Hepatocyte (in vitro differentiated cells): ENCODE measurements around the gene CAMK1G. TPM values are rescaled to one million over a fixed set of nuclear protein-coding genes. Genes with fewer than 3 reads are reported as not detected.

ENCODE experiments used
- DNase-seq: peaks from one replicate; pipeline ENCODE4 v3.0.0-alpha.2; 2016; ENCODE audit warnings: low spot score
- H2AFZ ChIP-seq: fragments of 200-600 bp; sonication (generic); 2 replicates; pipeline ENCODE4 v1.6.0; 2016; ENCODE audit warnings: antibody characterized with exemption, mild to moderate bottlenecking
- H3K27ac ChIP-seq: fragments of 200-600 bp; sonication (generic); 2 replicates; pipeline ENCODE4 v1.5.1; 2016; ENCODE audit warnings: mild to moderate bottlenecking
- H3K27me3 ChIP-seq: fragments of 200-600 bp; sonication (generic); 2 replicates; pipeline ENCODE4 v1.6.1; 2016
- H3K36me3 ChIP-seq: fragments of 200-600 bp; sonication (generic); replicated peaks from 2 replicates; pipeline ENCODE4 v1.5.1; 2016; ENCODE audit warnings: low read depth; ENCODE audit not compliant: insufficient read depth
- H3K4me1 ChIP-seq: fragments of 200-600 bp; sonication (generic); 2 replicates; pipeline ENCODE4 v1.5.1; 2016; ENCODE audit warnings: mild to moderate bottlenecking, moderate library complexity; ENCODE audit not compliant: insufficient read depth
- H3K4me2 ChIP-seq: fragments of 200-600 bp; sonication (generic); 2 replicates; pipeline ENCODE4 v1.6.0; 2016
- H3K4me3 ChIP-seq: fragments of 200-600 bp; sonication (generic); 2 replicates; pipeline ENCODE4 v1.5.1; 2016; ENCODE audit warnings: mild to moderate bottlenecking
- H3K79me2 ChIP-seq: fragments of 200-600 bp; sonication (generic); 2 replicates; pipeline ENCODE4 v1.6.0; 2017; ENCODE audit warnings: mild to moderate bottlenecking
- H3K9me2 ChIP-seq: fragments of 200-600 bp; sonication (generic); replicated peaks from 2 replicates; pipeline ENCODE4 v1.6.0; 2017; ENCODE audit warnings: mild to moderate bottlenecking; ENCODE audit not compliant: insufficient read depth
- H3K9me3 ChIP-seq: fragments of 200-600 bp; sonication (generic); 2 replicates; pipeline ENCODE4 v1.5.1; 2016; ENCODE audit warnings: low read depth, mild to moderate bottlenecking
- H4K20me1 ChIP-seq: fragments of 200-600 bp; sonication (generic); 2 replicates; pipeline ENCODE4 v1.6.0; 2016; ENCODE audit warnings: mild to moderate bottlenecking; ENCODE audit not compliant: insufficient read depth, poor library complexity, severe bottlenecking
- EZH2 ChIP-seq: fragments of 200-600 bp; sonication (generic); IDR thresholded peaks from 2 replicates; pipeline ENCODE4 v1.6.1; 2016; ENCODE audit warnings: antibody characterized with exemption, mild to moderate bottlenecking, borderline replicate concordance
- EZH2phosphoT487 ChIP-seq: fragments of 200-600 bp; sonication (generic); IDR thresholded peaks from one replicate; pipeline ENCODE4 v1.6.1; 2018; ENCODE audit warnings: antibody characterized with exemption, mild to moderate bottlenecking, low read depth, moderate library complexity; ENCODE audit not compliant: unreplicated experiment, severe bottlenecking
- WGBS: methylation state at CpG from one replicate; pipeline ENCODE4 v1.1.6; 2016; ENCODE audit warnings: low lambda C conversion rate; ENCODE audit errors: missing lambda C conversion rate; 5-methylcytosine and 5-hydroxymethylcytosine counted together
- polyA plus RNA-seq: library from polyadenylated mRNA; unstranded; fragments of >200 nt; fragmentation: Nextera tagmentation; extraction: Ambion mirVana; gene quantifications from 2 replicates; pipeline ENCODE4 v1.2.1, GENCODE V29; 2016
- total RNA-seq: library from RNA; depleted of rRNA; stranded (reverse); fragments of >200 nt; gene quantifications from 2 replicates; pipeline ENCODE4 v1.2.3, GENCODE V29; 2014
- TF ChIP-seq, protein P1 (sequence below): fragments of 200-600 bp; sonication (generic); IDR thresholded peaks from 2 replicates; pipeline ENCODE4 v1.5.1; 2016; ENCODE audit warnings: antibody characterized with exemption, mild to moderate bottlenecking; ENCODE audit not compliant: poor library complexity

Gene CAMK1G
- total and polyA plus RNA-seq, 2 experiments from 2014 or later = 1.1 to 1.2 TPM

DNA sequence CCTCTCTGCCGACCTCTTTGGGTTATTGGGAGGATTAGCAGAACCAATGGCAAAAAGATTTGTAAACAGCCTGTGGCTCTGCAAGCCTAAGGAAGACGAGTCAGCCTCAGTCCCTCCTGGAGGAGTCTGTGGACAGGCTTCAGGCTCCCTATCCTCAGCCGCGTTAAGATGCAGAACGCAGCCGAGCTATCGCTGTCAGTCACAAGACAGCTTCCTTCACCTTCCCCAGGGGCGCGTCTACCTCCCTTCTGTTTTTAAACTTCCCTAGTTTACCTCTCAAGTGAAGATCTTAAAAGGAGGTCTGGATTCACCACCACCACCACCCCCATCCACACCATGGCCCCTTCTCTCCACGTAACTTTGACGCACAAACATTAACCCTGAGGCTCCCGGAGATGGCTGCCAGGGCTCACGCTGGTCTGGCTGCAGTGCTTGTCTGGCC is 738 bp downstream of the CAMK1G start:
- no peak for DNase-seq
- peak overlapping the region; percentile 67 for H3K4me2 ChIP-seq
- peaks cover 16% of the 10 kb centered on the region for H3K27me3 ChIP-seq

DNA sequence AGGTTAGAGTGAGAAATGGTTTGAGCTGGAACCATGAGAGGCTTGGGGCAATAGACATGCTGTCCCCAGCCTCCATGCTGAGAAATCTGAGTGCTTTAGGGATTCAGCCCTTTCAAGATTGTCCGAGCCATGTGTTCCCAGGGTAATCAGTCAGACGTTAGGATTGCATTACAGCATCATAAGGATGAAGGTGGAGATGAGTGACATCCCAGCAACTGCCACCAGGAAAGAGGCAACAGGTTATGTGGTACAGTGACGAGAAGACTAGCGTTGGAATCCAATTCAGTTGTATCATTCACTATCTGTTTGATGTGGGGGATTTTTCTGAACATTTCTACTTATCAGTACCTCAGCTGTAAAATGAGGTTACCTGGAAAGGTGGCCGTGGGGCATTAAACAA is 1.7 kb downstream of the CAMK1G start:
- peak overlapping the region; percentile 77 for H3K4me2 ChIP-seq
- no peak overlapping the region for H3K27ac ChIP-seq
- TF ChIP-seq EZH2 (no peak), EZH2phosphoT487 (no peak)
- TF ChIP-seq, protein P1, sequence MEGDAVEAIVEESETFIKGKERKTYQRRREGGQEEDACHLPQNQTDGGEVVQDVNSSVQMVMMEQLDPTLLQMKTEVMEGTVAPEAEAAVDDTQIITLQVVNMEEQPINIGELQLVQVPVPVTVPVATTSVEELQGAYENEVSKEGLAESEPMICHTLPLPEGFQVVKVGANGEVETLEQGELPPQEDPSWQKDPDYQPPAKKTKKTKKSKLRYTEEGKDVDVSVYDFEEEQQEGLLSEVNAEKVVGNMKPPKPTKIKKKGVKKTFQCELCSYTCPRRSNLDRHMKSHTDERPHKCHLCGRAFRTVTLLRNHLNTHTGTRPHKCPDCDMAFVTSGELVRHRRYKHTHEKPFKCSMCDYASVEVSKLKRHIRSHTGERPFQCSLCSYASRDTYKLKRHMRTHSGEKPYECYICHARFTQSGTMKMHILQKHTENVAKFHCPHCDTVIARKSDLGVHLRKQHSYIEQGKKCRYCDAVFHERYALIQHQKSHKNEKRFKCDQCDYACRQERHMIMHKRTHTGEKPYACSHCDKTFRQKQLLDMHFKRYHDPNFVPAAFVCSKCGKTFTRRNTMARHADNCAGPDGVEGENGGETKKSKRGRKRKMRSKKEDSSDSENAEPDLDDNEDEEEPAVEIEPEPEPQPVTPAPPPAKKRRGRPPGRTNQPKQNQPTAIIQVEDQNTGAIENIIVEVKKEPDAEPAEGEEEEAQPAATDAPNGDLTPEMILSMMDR = no peak
- H3K9me3 ChIP-seq = no peaks in the 10 kb centered on the region
- no peaks in the 10 kb centered on the region for H3K79me2 ChIP-seq
- no peak overlapping the region for H3K4me3 ChIP-seq
- no peaks in the 10 kb centered on the region for H3K9me2 ChIP-seq
- no peak overlapping the region for H2AFZ ChIP-seq
- peaks cover 16% of the 10 kb centered on the region for H3K27me3 ChIP-seq
- no peaks in the 10 kb centered on the region for H4K20me1 ChIP-seq
- WGBS = 48% methylated on average over 5 of the region's 5 CpGs
- peaks cover 6% of the 10 kb centered on the region for H3K4me1 ChIP-seq
- H3K36me3 ChIP-seq = no peaks in the 10 kb centered on the region
- no peak for DNase-seq

More for the DNA sequence above, 738 bp downstream of the CAMK1G start:
- Histone ChIP-seq H3K79me2 (no peaks in the 10 kb centered on the region), H3K9me3 (no peaks in the 10 kb centered on the region), H3K27ac (no peak overlapping the region), H3K9me2 (no peaks in the 10 kb centered on the region), H3K4me3 (no peak overlapping the region), H3K36me3 (no peaks in the 10 kb centered on the region), H4K20me1 (no peaks in the 10 kb centered on the region), H2AFZ (no peak overlapping the region), H3K4me1 (peaks cover 6% of the 10 kb centered on the region)
- 26% methylated on average over 13 of the region's 13 CpGs for whole genome bisulfite sequencing
- TF ChIP-seq, protein P1 = no peak
- no peak for TF ChIP-seq EZH2
- TF ChIP-seq EZH2phosphoT487 = no peak

DNA sequence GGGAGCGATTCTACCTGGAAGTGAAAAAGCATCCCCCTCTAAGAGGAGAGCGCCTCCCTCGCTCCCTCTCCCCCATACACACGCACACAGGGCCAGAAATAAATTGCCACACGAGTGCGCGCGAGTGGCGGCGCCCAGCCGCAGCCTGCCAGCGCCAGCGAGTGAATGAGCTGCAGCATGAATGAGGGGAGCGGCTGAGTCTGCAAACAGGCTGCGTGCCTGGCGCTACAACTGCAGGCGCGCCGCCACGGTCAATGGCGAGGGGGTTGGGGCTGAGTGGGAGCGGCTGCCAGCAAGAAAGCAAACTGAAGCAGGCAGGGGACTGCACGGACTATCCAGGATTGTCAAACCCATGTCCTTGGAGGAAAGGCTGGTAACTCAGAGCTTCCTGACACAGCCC is 2.2 kb downstream of the CAMK1G start:
- H3K9me3 ChIP-seq = no peaks in the 10 kb centered on the region
- no peaks in the 10 kb centered on the region for H4K20me1 ChIP-seq
- peaks cover 6% of the 10 kb centered on the region for H3K4me1 ChIP-seq
- no peaks in the 10 kb centered on the region for H3K9me2 ChIP-seq
- no peak overlapping the region for H3K27ac ChIP-seq
- no peak overlapping the region for H3K4me3 ChIP-seq
- H2AFZ ChIP-seq = no peak overlapping the region
- TF ChIP-seq, protein P1 = peak; percentile 15
- TF ChIP-seq EZH2phosphoT487 = no peak
- no peaks in the 10 kb centered on the region for H3K36me3 ChIP-seq
- peak; percentile 83 for DNase-seq
- peak overlapping the region; percentile 77 for H3K4me2 ChIP-seq
- WGBS = 2% methylated on average over 23 of the region's 23 CpGs
- no peaks in the 10 kb centered on the region for H3K79me2 ChIP-seq
- peaks cover 16% of the 10 kb centered on the region for H3K27me3 ChIP-seq
